ENCODE data around the gene MC1R. TPM values are rescaled to one million over a fixed set of nuclear protein-coding genes. Genes with fewer than 3 reads are reported as not detected.

The MC1R gene
- total and polyA plus RNA-seq, 2 of the 8 experiments (the other 6 are each of a cell fraction or from before 2014, with no cell fraction given) = 2.2 to 2.9 TPM

- H3K14ac ChIP-seq (ENCODE audit: insufficient read length) = no peak overlapping the region
- no peak overlapping the region for H3K23ac ChIP-seq (ENCODE audit: insufficient read length)
- ChIA-PET POLR2A (ENCODE audit: partially characterized antibody) (interaction anchor here (0.7 to 6.5 kb wide), 27 partner anchors 8 to 217 kb away, joined by 3 to 71 read pairs (median 5); partner anchors contain the start of genes DBNDD1, DEF8, SPIRE2 and TCF25), CTCF (ENCODE audit: partially characterized antibody) (interaction anchor here (1.1 to 8.7 kb wide), 4 partner anchors 10 to 107 kb away, joined by 3 to 70 read pairs (median 4); no protein-coding TSS in a partner anchor)
- peak overlapping the region; percentile 82 to 96 for H3K4me2 ChIP-seq (ENCODE audit: insufficient read depth in 1 of 2, low read depth in 2 of 2, low read length in 2 of 2)
- peak overlapping the region; percentile 63 for H3K4ac ChIP-seq (replicated peaks; ENCODE audit: insufficient read length, low read depth, low read length)
- H4K20me1 ChIP-seq (replicated peaks in 1 of 2; ENCODE audit: control insufficient read depth in 1 of 2, insufficient read depth in 2 of 2, low read length in 2 of 2) = peaks cover 5 to 14% of the 10 kb centered on the region in 2 experiments
- peak overlapping the region in 2 of 4 experiments; percentile 45 to 50; a peak in 2 of 7 replicates for H3K9ac ChIP-seq (replicated peaks in 1 of 4; ENCODE audit: extremely low read depth in 1 of 4, low read depth in 3 of 4, low read length in 3 of 4)
- no peak overlapping the region for H2BK15ac ChIP-seq (ENCODE audit: low read length)
- no peak overlapping the region for H4K91ac ChIP-seq (replicated peaks; ENCODE audit: insufficient read length, low read length)
- peak in 1 of 2 experiments; percentile 81 for DNase-seq (ENCODE audit: low read depth in 1 of 2, low spot score in 2 of 2)
- no peak overlapping the region for H4K5ac ChIP-seq (ENCODE audit: insufficient read length, low read depth, low read length)
- no peak for FAIRE-seq
- no peak overlapping the region for H2BK120ac ChIP-seq (replicated peaks; ENCODE audit: low read depth, low read length)
- H3K27me3 ChIP-seq (replicated peaks in 1 of 4; ENCODE audit: control insufficient read depth in 3 of 4, extremely low read depth in 1 of 4, insufficient read depth in 3 of 4, low read length in 3 of 4) = peaks cover 0 to 18% (median 15%) of the 10 kb centered on the region in 4 experiments; a peak in 6 of 7 replicates
- no peak overlapping the region for H2AFZ ChIP-seq (ENCODE audit: low read length)
- peaks cover 22% of the 10 kb centered on the region for H3K23me2 ChIP-seq (ENCODE audit: low read depth, low read length)
- H2BK12ac ChIP-seq (ENCODE audit: low read depth, low read length) = no peak overlapping the region
- WGBS, 2 experiments (ENCODE audit: extremely low coverage in 1 of 2, insufficient coverage in 1 of 2, insufficient read length in 1 of 2, insufficient replicate concordance in 2 of 2, low coverage in 1 of 2, low lambda C conversion rate in 2 of 2, missing lambda C conversion rate in 1 of 2) = 1% methylated on average over 26 of the region's 41 CpGs; no CpG with 5 or more reads in 1 of the 2 experiments
- H2BK20ac ChIP-seq (ENCODE audit: low read length) = no peak overlapping the region
- H3K56ac ChIP-seq (replicated peaks; ENCODE audit: insufficient read length, low read depth, low read length) = no peak overlapping the region
- peak overlapping the region; percentile 69; the same call in 1 of the 2 replicates for H4K8ac ChIP-seq (ENCODE audit: extremely low read depth, insufficient read depth, low read length)
- H3K27ac ChIP-seq (ENCODE audit: low read depth, low read length) = no peak overlapping the region
- no peak overlapping the region for H2AK5ac ChIP-seq (ENCODE audit: low read depth, low read length)
- peak overlapping the region; percentile 65 to 95 (median 72) for H3K4me3 ChIP-seq (ENCODE audit: extremely low read depth in 1 of 4, insufficient read depth in 2 of 4, low read depth in 3 of 4, low read length in 4 of 4)
- peaks cover 0 to 32% (median 22%) of the 10 kb centered on the region in 4 experiments; a peak in 6 of 7 replicates for H3K4me1 ChIP-seq (replicated peaks in 1 of 4; ENCODE audit: control insufficient read depth in 3 of 4, insufficient read depth in 4 of 4, low read length in 3 of 4)
- H3K36me3 ChIP-seq (ENCODE audit: control insufficient read depth in 2 of 4, insufficient read depth in 4 of 4, low read length in 3 of 4) = no peaks in the 10 kb centered on the region
- H3K79me1 ChIP-seq (ENCODE audit: low read depth, low read length) = peaks cover 6% of the 10 kb centered on the region; the same call in 1 of the 2 replicates
- H3K9me3 ChIP-seq (ENCODE audit: insufficient read depth in 2 of 2, low read depth in 1 of 2, low read length in 1 of 2) = no peaks in the 10 kb centered on the region
- no peak overlapping the region for H3K18ac ChIP-seq (ENCODE audit: extremely low read depth, low read length)
- peaks cover 0 to 5% of the 10 kb centered on the region in 2 experiments; a peak in 2 of 4 replicates for H3K79me2 ChIP-seq (ENCODE audit: control insufficient read depth in 1 of 2, insufficient read depth in 2 of 2, low read length in 2 of 2)
- no peak overlapping the region; the same call in 1 of the 2 replicates for H2BK5ac ChIP-seq (ENCODE audit: low read depth, low read length)
- TF ChIP-seq KDM4A (IDR thresholded peaks at IDR 0.05; ENCODE audit: low read depth, low read length, severe bottlenecking) (no peak), CREB1 (IDR thresholded peaks at IDR 0.05) (no peak), YY1 (IDR thresholded peaks at IDR 0.05; ENCODE audit: low read depth, low read length) (no peak), SP2 (IDR thresholded peaks at IDR 0.05; ENCODE audit: low read length) (no peak), BCL11A (IDR thresholded peaks at IDR 0.05; ENCODE audit: low read depth in 2 of 2, low read length in 2 of 2) (no peak), ZNF274 (IDR thresholded peaks at IDR 0.05; ENCODE audit: borderline replicate concordance, extremely low read depth, low read length) (no peak), MAX (IDR thresholded peaks at IDR 0.05) (no peak), GABPA (IDR thresholded peaks at IDR 0.05; ENCODE audit: borderline replicate concordance, insufficient read depth, low read length) (no peak), RFX5 (IDR thresholded peaks at IDR 0.05; ENCODE audit: borderline replicate concordance, low read depth, low read length) (no peak), HDAC6 (IDR thresholded peaks at IDR 0.05; ENCODE audit: low read depth, low read length) (no peak), SRF (IDR thresholded peaks at IDR 0.05; ENCODE audit: low read depth, low read length) (no peak), TAF1 (IDR thresholded peaks at IDR 0.05; ENCODE audit: low read depth, low read length) (no peak), SP1 (IDR thresholded peaks at IDR 0.05; ENCODE audit: low read depth, low read length) (no peak)
These were observed 5.1 kb downstream of the MC1R start for GRCh38 chr16:89923640-89924296.
